ENCODE data around the gene SNAPC5.

- TF ChIP-seq CTCF (conservative IDR thresholded peaks at IDR 0.05; ENCODE audit: low read depth, low read length) (no peak), MAFK (IDR thresholded peaks at IDR 0.05; ENCODE audit: low read depth, low read length) (no peak), RCOR1 (IDR thresholded peaks at IDR 0.05; ENCODE audit: insufficient replicate concordance, low read length) (no peak)
Measured at GRCh38 chr15:66474135-66474534, 23.4 kb downstream of the SNAPC5 start.

Measured in IMR-90 (cell line).